Measurements from ENCODE around the gene GDI1.
A peak's percentile ranks its signal among the peaks of the same experiment; 100 is the strongest.

Gene GDI1

DNA sequence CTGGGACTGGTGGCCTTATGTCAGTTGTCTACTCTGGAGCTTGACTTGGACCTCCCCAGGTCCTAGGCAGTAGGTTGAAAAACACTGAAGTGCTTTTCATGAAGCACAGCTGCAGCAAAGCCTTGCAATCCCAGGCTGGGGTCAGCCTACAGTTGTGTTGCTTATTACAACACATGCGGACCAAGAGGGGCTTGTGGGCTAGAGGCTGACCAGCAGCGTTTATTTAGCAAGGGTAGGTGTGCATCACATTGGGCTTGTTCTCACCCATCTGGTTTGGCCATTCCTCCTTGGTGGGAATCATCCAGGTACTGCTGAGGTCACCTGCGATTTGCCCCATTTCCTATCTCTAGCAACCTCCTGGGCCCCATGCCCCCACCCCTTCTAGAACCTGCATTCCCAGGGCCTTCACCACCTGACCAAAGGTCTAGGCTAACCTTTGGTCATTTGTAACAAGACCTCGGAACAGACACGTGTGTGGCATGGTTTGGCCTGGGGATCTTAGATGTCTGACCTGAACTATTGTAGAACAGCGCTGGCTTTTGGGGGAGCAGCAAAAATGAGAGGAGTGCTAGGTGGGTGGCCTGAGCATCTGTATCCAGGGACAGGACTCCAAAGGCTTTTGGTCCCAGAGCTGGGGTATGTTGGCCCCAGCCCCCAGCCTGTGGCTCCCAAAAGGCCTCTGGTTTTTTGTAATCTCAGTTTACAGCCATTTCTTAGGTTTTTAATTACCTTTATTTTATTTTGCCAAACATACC lies 35.7 kb upstream of the GDI1 start:
- peak; percentile 58 to 75 for DNase-seq (ENCODE audit: low spot score in 2 of 2)
- Histone ChIP-seq H3K9me3 (no peaks in the 10 kb centered on the region), H3K36me3 (replicated peaks) (peaks cover 32% of the 10 kb centered on the region), H3K27me3 (ENCODE audit: low read depth) (no peaks in the 10 kb centered on the region), H3K4me3 (no peak overlapping the region), H3K4me1 (peaks cover 9% of the 10 kb centered on the region)
- in situ Hi-C loops (cut with MboI; ENCODE audit: low sequenced_read_pairs): no loop called here

DNA sequence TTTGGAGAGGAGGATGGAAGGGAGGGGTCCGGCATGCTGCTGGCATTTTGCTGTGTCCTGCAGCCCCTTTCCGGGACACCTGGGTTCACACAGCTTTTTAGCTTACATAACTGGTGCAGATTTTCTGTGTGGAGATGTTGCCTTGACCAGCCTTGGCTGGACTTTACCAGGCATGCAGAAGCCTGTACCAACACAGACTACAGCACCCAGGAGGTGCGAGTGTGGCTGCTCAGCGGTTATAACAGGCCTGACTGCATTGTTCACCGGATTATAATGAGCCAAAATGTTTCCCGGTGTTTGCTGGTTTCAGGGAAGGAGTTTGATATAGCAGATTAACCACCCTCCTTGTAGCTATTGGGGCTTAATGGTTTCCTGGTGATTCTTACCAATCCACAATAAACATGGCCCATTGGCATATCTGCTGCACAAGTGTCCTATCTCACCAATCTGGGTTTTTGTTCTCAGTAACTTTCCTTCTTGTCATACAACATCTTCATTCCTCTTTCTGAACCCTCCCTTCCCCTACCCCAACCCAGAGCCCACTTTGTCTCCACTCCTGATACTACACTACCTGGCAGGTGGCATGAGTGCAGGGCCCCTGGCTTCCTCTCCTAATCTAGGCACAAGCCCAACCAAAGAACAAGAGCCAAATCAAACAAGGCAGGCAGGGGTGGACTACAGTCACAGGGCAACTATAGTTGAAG lies 34.9 kb upstream of the GDI1 start:
- peaks cover 32% of the 10 kb centered on the region for H3K36me3 ChIP-seq (replicated peaks)
- H3K9me3 ChIP-seq: no peaks in the 10 kb centered on the region
- H3K27me3 ChIP-seq (ENCODE audit: low read depth): no peaks in the 10 kb centered on the region
- in situ Hi-C loops (cut with MboI; ENCODE audit: low sequenced_read_pairs): no loop called here
- peak; percentile 52 to 66 for DNase-seq (ENCODE audit: low spot score in 2 of 2)
- H3K4me1 ChIP-seq: peaks cover 4% of the 10 kb centered on the region
- no peak overlapping the region for H3K4me3 ChIP-seq

GRCh38 chrX:154402622-154403127 lies 34.3 kb upstream of the GDI1 start:
- H3K4me1 ChIP-seq: peaks cover 2% of the 10 kb centered on the region
- DNase-seq (ENCODE audit: low spot score in 2 of 2): peak in 1 of 2 experiments; percentile 47
- H3K4me3 ChIP-seq: no peak overlapping the region
- H3K27me3 ChIP-seq (ENCODE audit: low read depth): no peaks in the 10 kb centered on the region
- H3K36me3 ChIP-seq (replicated peaks): peaks cover 32% of the 10 kb centered on the region
- H3K9me3 ChIP-seq: no peaks in the 10 kb centered on the region
- in situ Hi-C loops (cut with MboI; ENCODE audit: low sequenced_read_pairs): no loop called here

DNA sequence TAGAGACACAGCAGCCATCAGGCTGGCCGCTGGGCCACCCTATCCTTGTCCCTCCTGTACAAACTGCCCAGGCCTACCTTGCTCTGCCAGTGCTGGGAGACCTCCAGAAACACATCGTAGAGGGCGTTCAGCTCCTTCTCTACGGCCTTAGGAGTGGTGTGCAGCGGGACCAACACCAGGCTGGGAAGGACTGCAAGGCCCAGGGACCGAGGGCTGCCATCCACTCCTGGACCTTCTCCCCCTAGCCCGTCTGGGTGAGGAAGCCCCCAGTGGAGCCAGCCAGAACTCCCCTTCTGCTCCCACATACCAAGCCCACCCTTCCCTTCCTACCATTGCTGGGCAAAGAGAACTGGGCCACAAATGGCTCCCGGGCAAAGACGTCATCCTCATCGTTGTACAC lies 33.8 kb upstream of the GDI1 start:
- H3K4me3 ChIP-seq: no peak overlapping the region
- no peaks in the 10 kb centered on the region for H3K9me3 ChIP-seq
- H3K36me3 ChIP-seq (replicated peaks): peaks cover 32% of the 10 kb centered on the region
- H3K4me1 ChIP-seq: no peaks in the 10 kb centered on the region; the same call in 1 of the 2 replicates
- H3K27me3 ChIP-seq (ENCODE audit: low read depth): no peaks in the 10 kb centered on the region
- DNase-seq (ENCODE audit: low spot score in 2 of 2): no peak
- in situ Hi-C loops (cut with MboI; ENCODE audit: low sequenced_read_pairs): no loop called here

GRCh38 chrX:154403858-154404257 lies 33.1 kb upstream of the GDI1 start:
- DNase-seq (ENCODE audit: low spot score in 2 of 2): no peak
- Histone ChIP-seq H3K4me3 (no peak overlapping the region), H3K4me1 (no peaks in the 10 kb centered on the region; the same call in 1 of the 2 replicates), H3K27me3 (ENCODE audit: low read depth) (no peaks in the 10 kb centered on the region), H3K9me3 (no peaks in the 10 kb centered on the region), H3K36me3 (replicated peaks) (peaks cover 25% of the 10 kb centered on the region)
- in situ Hi-C loops (cut with MboI; ENCODE audit: low sequenced_read_pairs): no loop called here

GRCh38 chrX:154404625-154405192 lies 32.2 kb upstream of the GDI1 start:
- Histone ChIP-seq H3K4me3 (no peak overlapping the region), H3K9me3 (no peaks in the 10 kb centered on the region), H3K36me3 (replicated peaks) (peaks cover 17% of the 10 kb centered on the region), H3K27me3 (ENCODE audit: low read depth) (no peaks in the 10 kb centered on the region), H3K4me1 (no peaks in the 10 kb centered on the region; the same call in 1 of the 2 replicates)
- in situ Hi-C loops (cut with MboI; ENCODE audit: low sequenced_read_pairs): no loop called here
- no peak for DNase-seq (ENCODE audit: low spot score in 2 of 2)

DNA sequence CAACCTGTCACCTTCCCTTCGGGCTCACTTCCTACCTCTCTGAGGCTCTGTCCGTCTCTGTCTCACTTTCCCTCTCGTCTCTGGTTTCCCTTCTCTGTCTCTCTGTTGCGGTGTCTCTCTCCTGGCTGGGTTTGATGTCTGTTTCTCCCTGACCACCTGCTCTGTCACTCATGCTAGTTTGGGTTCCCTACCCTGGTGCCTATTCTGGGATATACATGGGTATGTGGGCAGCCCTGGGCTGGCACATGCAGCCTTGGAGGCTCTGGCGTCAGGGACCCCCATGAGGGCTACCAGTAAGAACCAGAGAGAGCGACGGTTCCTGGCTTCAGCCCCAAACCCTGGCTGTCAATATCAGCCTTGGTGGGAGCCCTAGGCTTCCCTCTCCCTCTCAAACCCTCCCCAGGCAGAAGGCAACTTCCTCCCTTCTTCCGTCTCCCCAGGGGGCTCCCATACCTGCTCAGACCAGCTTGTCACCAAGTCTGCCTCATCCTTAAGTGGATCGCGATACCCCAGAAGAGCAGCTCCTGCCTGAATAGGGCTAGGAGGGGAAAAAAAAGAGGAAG lies 28.2 kb upstream of the GDI1 start:
- Histone ChIP-seq H3K27me3 (ENCODE audit: low read depth) (no peaks in the 10 kb centered on the region), H3K9me3 (no peaks in the 10 kb centered on the region), H3K36me3 (replicated peaks) (peaks cover 16% of the 10 kb centered on the region), H3K4me3 (no peak overlapping the region), H3K4me1 (peaks cover 10% of the 10 kb centered on the region)
- in situ Hi-C loops (cut with MboI; ENCODE audit: low sequenced_read_pairs): no loop called here
- no peak for DNase-seq (ENCODE audit: low spot score in 2 of 2)

DNA sequence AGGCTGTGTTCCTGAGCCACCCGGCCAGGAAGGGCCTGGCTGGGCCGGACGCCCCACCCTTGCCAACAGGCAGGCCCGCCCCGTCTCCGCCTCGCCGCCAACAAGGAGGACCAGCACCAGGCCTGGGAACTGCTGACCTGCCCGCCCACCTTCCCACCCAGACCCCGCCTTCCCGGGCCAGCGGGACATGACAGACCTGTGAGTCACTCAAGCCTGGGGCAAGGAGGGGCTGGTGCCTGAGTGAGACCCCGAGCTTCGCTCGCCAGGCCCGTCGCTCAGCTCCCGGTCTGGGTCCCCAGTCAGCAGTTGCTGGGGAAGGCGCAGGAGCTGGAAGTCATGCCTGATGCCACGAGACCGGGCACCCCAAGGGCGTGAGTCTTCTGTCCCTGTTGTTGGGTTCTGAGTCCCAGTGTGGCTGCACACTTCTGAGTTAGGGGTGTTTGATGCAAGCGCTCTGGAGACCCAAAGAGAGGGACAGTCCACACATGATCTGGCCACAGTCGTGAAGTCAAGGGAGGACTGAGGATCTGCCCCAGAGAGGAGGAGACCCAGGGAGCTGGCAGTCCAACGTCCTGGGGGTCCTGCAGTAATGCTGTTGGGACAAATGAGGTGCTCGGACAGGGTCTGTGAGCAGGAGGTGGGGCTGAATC lies 27.6 kb upstream of the GDI1 start, which contains the start of gene DNASE1L1:
TSS of gene DNASE1L1 (minus strand) at position 33 of the 650 bp plus-strand sequence. CDS start 3,686 bp downstream, outside the sequence.
- no peaks in the 10 kb centered on the region for H3K9me3 ChIP-seq
- in situ Hi-C loops (cut with MboI; ENCODE audit: low sequenced_read_pairs): no loop called here
- no peaks in the 10 kb centered on the region for H3K27me3 ChIP-seq (ENCODE audit: low read depth)
- peak in 1 of 2 experiments; percentile 67 for DNase-seq (ENCODE audit: low spot score in 2 of 2)
- H3K36me3 ChIP-seq (replicated peaks): peaks cover 21% of the 10 kb centered on the region
- H3K4me3 ChIP-seq: no peak within 1 kb of the TSS
- peaks cover 10% of the 10 kb centered on the region for H3K4me1 ChIP-seq

GRCh38 chrX:154411981-154412340 lies 25.0 kb upstream of the GDI1 start:
- in situ Hi-C loops (cut with MboI; ENCODE audit: low sequenced_read_pairs): no loop called here
- no peaks in the 10 kb centered on the region for H3K27me3 ChIP-seq (ENCODE audit: low read depth)
- peaks cover 10% of the 10 kb centered on the region for H3K4me1 ChIP-seq
- H3K36me3 ChIP-seq (replicated peaks): peaks cover 27% of the 10 kb centered on the region
- H3K9me3 ChIP-seq: no peaks in the 10 kb centered on the region
- peak; percentile 77 to 88 for DNase-seq (ENCODE audit: low spot score in 2 of 2)
- peak overlapping the region; percentile 82 for H3K4me3 ChIP-seq

GRCh38 chrX:154412468-154412867 lies 24.5 kb upstream of the GDI1 start:
- DNase-seq (ENCODE audit: low spot score in 2 of 2): no peak
- Histone ChIP-seq H3K9me3 (no peaks in the 10 kb centered on the region), H3K4me3 (peak overlapping the region; percentile 82), H3K36me3 (replicated peaks) (peaks cover 27% of the 10 kb centered on the region), H3K27me3 (ENCODE audit: low read depth) (no peaks in the 10 kb centered on the region), H3K4me1 (peaks cover 10% of the 10 kb centered on the region)
- in situ Hi-C loops (cut with MboI; ENCODE audit: low sequenced_read_pairs): no loop called here

GRCh38 chrX:154413142-154413541 lies 23.8 kb upstream of the GDI1 start:
- Histone ChIP-seq H3K4me1 (peaks cover 10% of the 10 kb centered on the region), H3K27me3 (ENCODE audit: low read depth) (no peaks in the 10 kb centered on the region), H3K36me3 (replicated peaks) (peaks cover 27% of the 10 kb centered on the region), H3K4me3 (no peak overlapping the region), H3K9me3 (no peaks in the 10 kb centered on the region)
- in situ Hi-C loops (cut with MboI; ENCODE audit: low sequenced_read_pairs): no loop called here
- DNase-seq (ENCODE audit: low spot score in 2 of 2): no peak

DNA sequence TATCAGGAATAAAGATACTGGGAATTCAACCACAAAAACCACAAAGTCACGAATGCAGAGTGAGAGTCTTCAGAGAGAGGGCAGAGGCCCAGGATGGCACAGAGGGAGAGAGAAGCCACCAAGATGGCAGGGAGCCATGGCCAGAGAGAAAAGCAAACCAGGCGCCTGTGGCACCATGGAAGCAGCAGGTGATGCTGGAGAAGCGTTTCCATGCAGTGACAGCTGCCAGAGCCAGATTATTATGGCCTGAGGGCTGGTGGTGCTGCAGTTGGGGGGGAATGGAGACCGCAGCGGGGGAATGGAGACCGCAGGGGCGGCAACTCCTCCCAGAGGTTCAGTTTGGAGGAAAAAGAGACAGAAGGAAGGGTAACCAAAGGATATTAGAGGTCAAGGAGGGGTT lies 19.8 kb upstream of the GDI1 start:
- Histone ChIP-seq H3K4me3 (no peak overlapping the region), H3K9me3 (no peaks in the 10 kb centered on the region), H3K27me3 (ENCODE audit: low read depth) (no peaks in the 10 kb centered on the region), H3K4me1 (peaks cover 6% of the 10 kb centered on the region), H3K36me3 (replicated peaks) (peaks cover 40% of the 10 kb centered on the region)
- in situ Hi-C loops (cut with MboI; ENCODE audit: low sequenced_read_pairs): no loop called here
- DNase-seq (ENCODE audit: low spot score in 2 of 2): no peak

GRCh38 chrX:154419189-154419588 lies 17.8 kb upstream of the GDI1 start:
- no peak for DNase-seq (ENCODE audit: low spot score in 2 of 2)
- no peak overlapping the region for H3K4me3 ChIP-seq
- in situ Hi-C loops (cut with MboI; ENCODE audit: low sequenced_read_pairs): no loop called here
- no peaks in the 10 kb centered on the region for H3K27me3 ChIP-seq (ENCODE audit: low read depth)
- H3K9me3 ChIP-seq: no peaks in the 10 kb centered on the region
- H3K4me1 ChIP-seq: no peaks in the 10 kb centered on the region
- H3K36me3 ChIP-seq (replicated peaks): peaks cover 22% of the 10 kb centered on the region
